Esophagus muscularis mucosa (tissue), 4 donors: ENCODE results near the gene PRRC2C.

Experiments used
- CTCF ChIP-seq, 3 experiments: fragments of 200-600 bp in 2 of 3; fragments of 450-650 bp in 1 of 3; sonication (generic) in 2 of 3; IDR thresholded peaks; one replicate each; pipeline ENCODE4 v1.5.1; 2017 to 2019; ENCODE audit warnings: antibody characterized with exemption in 3 of 3, mild to moderate bottlenecking in 2 of 3, moderate library complexity in 1 of 3
- EP300 ChIP-seq: sonication (generic); formaldehyde crosslinking; IDR thresholded peaks from one replicate; pipeline ENCODE4 v1.6.1; 2017; ENCODE audit warnings: antibody characterized with exemption
- POLR2A ChIP-seq: fragments of 450-650 bp; IDR thresholded peaks from one replicate; pipeline ENCODE4 v1.6.1; 2017; ENCODE audit warnings: antibody characterized with exemption, moderate library complexity, mild to moderate bottlenecking, low read depth
- POLR2AphosphoS5 ChIP-seq, 2 donors: sonication (generic); formaldehyde crosslinking; IDR thresholded peaks; one replicate each; pipeline ENCODE4 v1.6.1; 2017; ENCODE audit warnings: antibody characterized with exemption in 2 of 2

- TF ChIP-seq CTCF (IDR thresholded peaks at IDR 0.05) (no peak), POLR2A (no peak), POLR2AphosphoS5 (IDR thresholded peaks at IDR 0.05) (no peak), EP300 (no peak)
Observed at GRCh38 chr1:171532520-171532919, 47.2 kb downstream of the PRRC2C start.
